Osteoblast (primary cell): Measurements from ENCODE around the gene RANBP3. TPM values are rescaled to one million over a fixed set of nuclear protein-coding genes. Genes with fewer than 3 reads are reported as not detected.
A peak's percentile ranks its signal among the peaks of the same experiment; 100 is the strongest.
"Not testable (repeated sequence)": the region's sequence is repeated elsewhere in the genome, so short reads cannot be mapped to it uniquely, and the experiment has no call there.

ENCODE experiments used
- DNase-seq: peaks from one replicate; pipeline ENCODE4 v3.0.0; 2011; ENCODE audit warnings: low spot score, mixed read lengths; ENCODE audit not compliant: insufficient read length; ENCODE audit errors: missing footprints
- H2AFZ ChIP-seq: 2 replicates; pipeline ENCODE4 v1.6.0; 2011; ENCODE audit warnings: mild to moderate bottlenecking, low read length
- H3K27ac ChIP-seq: 2 replicates; pipeline ENCODE4 v1.5.1; 2011; ENCODE audit warnings: mild to moderate bottlenecking, low read depth, low read length, moderate library complexity
- H3K27me3 ChIP-seq: 2 replicates; pipeline ENCODE4 v1.6.0; 2012; ENCODE audit warnings: mild to moderate bottlenecking, control low read depth, inconsistent platforms, low read length, moderate library complexity; ENCODE audit not compliant: insufficient read depth
- H3K36me3 ChIP-seq: 2 replicates; pipeline ENCODE4 v1.5.1; 2011; ENCODE audit warnings: mild to moderate bottlenecking, low read length, control low read depth, moderate library complexity; ENCODE audit not compliant: insufficient read depth
- H3K4me1 ChIP-seq: 2 replicates; pipeline ENCODE4 v1.5.1; 2011; ENCODE audit warnings: mild to moderate bottlenecking, low read length, control low read depth, moderate library complexity; ENCODE audit not compliant: insufficient read depth
- H3K4me2 ChIP-seq: 2 replicates; pipeline ENCODE4 v1.6.0; 2011; ENCODE audit warnings: mild to moderate bottlenecking, low read length; ENCODE audit not compliant: insufficient read depth
- H3K4me3 ChIP-seq: fragments of 200-600 bp; sonication (generic); 3 replicates; pipeline ENCODE4 v1.5.1; 2012; ENCODE audit warnings: mild to moderate bottlenecking, low read length, inconsistent platforms; ENCODE audit not compliant: insufficient read depth
- H3K79me2 ChIP-seq: 2 replicates; pipeline ENCODE4 v1.6.0; 2012; ENCODE audit warnings: mild to moderate bottlenecking, low read length, control low read depth, inconsistent platforms; ENCODE audit not compliant: insufficient read depth
- H3K9me3 ChIP-seq: 2 replicates; pipeline ENCODE4 v1.5.1; 2011; ENCODE audit warnings: low read depth, low read length, control low read depth
- H4K20me1 ChIP-seq: 2 replicates; pipeline ENCODE4 v1.6.0; 2012; ENCODE audit warnings: mild to moderate bottlenecking, low read length, control low read depth; ENCODE audit not compliant: insufficient read depth
- CTCF ChIP-seq: IDR thresholded peaks from 2 replicates; pipeline ENCODE4 v1.5.1; 2011; ENCODE audit warnings: mild to moderate bottlenecking, low read depth, low read length, moderate library complexity; ENCODE audit errors: extremely low read depth
- total RNA-seq: library from RNA; depleted of rRNA; stranded (reverse); fragments of >200 nt; gene quantifications from 2 replicates; pipeline ENCODE4 v1.2.3, GENCODE V29; 2012

Gene RANBP3
- total RNA-seq, 1 donor = 40.5 TPM

GRCh38 chr19:5889288-5889971 is 88.5 kb downstream of the RANBP3 start:
- Histone ChIP-seq H3K4me1 (peaks cover 4% of the 10 kb centered on the region), H3K27me3 (peaks cover 24% of the 10 kb centered on the region), H3K4me3 (no peak overlapping the region), H3K36me3 (no peaks in the 10 kb centered on the region), H3K79me2 (no peaks in the 10 kb centered on the region), H4K20me1 (peaks cover 7% of the 10 kb centered on the region), H3K27ac (no peak overlapping the region), H3K4me2 (no peak overlapping the region), H2AFZ (no peak overlapping the region), H3K9me3 (no peaks in the 10 kb centered on the region)
- DNase-seq = peak; percentile 83
- TF ChIP-seq CTCF = no peak

- H3K4me3 ChIP-seq, H3K27ac ChIP-seq, H3K4me1 ChIP-seq, H3K79me2 ChIP-seq, H4K20me1 ChIP-seq, H3K36me3 ChIP-seq, H2AFZ ChIP-seq, H3K9me3 ChIP-seq, H3K27me3 ChIP-seq, H3K4me2 ChIP-seq: not testable (repeated sequence)
- DNase-seq = peak; percentile 2
Observed at GRCh38 chr19:5884065-5884811, 93.7 kb downstream of the RANBP3 start.

- not testable (repeated sequence) for H3K36me3 ChIP-seq, H2AFZ ChIP-seq, H3K4me1 ChIP-seq, H3K27ac ChIP-seq, H3K27me3 ChIP-seq, H3K79me2 ChIP-seq, H3K4me2 ChIP-seq, H4K20me1 ChIP-seq, H3K9me3 ChIP-seq, H3K4me3 ChIP-seq
- DNase-seq = peak; percentile 26
Observed at GRCh38 chr19:5883157-5883873, 94.6 kb downstream of the RANBP3 start.

GRCh38 chr19:5882421-5882968 is 95.4 kb downstream of the RANBP3 start:
- Histone ChIP-seq H3K4me3 (no peak overlapping the region), H3K4me1 (peaks cover 6% of the 10 kb centered on the region), H3K4me2 (no peak overlapping the region), H3K27me3 (peaks cover 6% of the 10 kb centered on the region), H3K79me2 (no peaks in the 10 kb centered on the region), H3K36me3 (no peaks in the 10 kb centered on the region), H3K9me3 (no peaks in the 10 kb centered on the region), H4K20me1 (no peaks in the 10 kb centered on the region), H3K27ac (no peak overlapping the region), H2AFZ (no peak overlapping the region)
- no peak for TF ChIP-seq CTCF
- DNase-seq = peak; percentile 57
